ENCODE results near the gene FHOD1. TPM values are rescaled to one million over a fixed set of nuclear protein-coding genes. Genes with fewer than 3 reads are reported as not detected.

Gene FHOD1
- total RNA-seq, 4 donors from 2014 or later: 6.3 to 15.6 (median 8.4) TPM

GRCh38 chr16:67255553-67256221, 8.4 kb upstream of the FHOD1 start:
- DNase-seq (ENCODE audit: low spot score in 2 of 2): no peak
- no peak overlapping the region for H3K4me3 ChIP-seq (ENCODE audit: low read depth, poor library complexity, severe bottlenecking)
- TF ChIP-seq POLR2A (IDR thresholded peaks at IDR 0.05) (no peak), CTCF (IDR thresholded peaks at IDR 0.05) (no peak)
- WGBS, 2 donors: 92% methylated on average over 16 to 17 of the region's 17 CpGs
- intact Hi-C loops (cut with DNase I; ENCODE audit: low total_unique reads): no loop called here

- DNase-seq (ENCODE audit: low spot score in 2 of 2): no peak
- TF ChIP-seq POLR2A (IDR thresholded peaks at IDR 0.05): no peak
- no peak for TF ChIP-seq CTCF (IDR thresholded peaks at IDR 0.05)
- 81 to 84% methylated on average over 17 to 18 of the region's 18 CpGs for WGBS, 2 donors
- no peak overlapping the region for H3K4me3 ChIP-seq (ENCODE audit: low read depth, poor library complexity, severe bottlenecking)
- intact Hi-C loops (cut with DNase I; ENCODE audit: low total_unique reads): no loop called here
These were observed 7.7 kb upstream of the FHOD1 start for GRCh38 chr16:67254801-67255552.

GRCh38 chr16:67252609-67253497, 5.6 kb upstream of the FHOD1 start:
- TF ChIP-seq CTCF (IDR thresholded peaks at IDR 0.05): no peak
- no peak for TF ChIP-seq POLR2A (IDR thresholded peaks at IDR 0.05)
- WGBS, 2 donors: 85 to 87% methylated on average over 4 of the region's 4 CpGs
- no peak overlapping the region for H3K4me3 ChIP-seq (ENCODE audit: low read depth, poor library complexity, severe bottlenecking)
- no peak for DNase-seq (ENCODE audit: low spot score in 2 of 2)
- intact Hi-C loops (cut with DNase I; ENCODE audit: low total_unique reads): no loop called here

GRCh38 chr16:67250045-67250327, 2.7 kb upstream of the FHOD1 start:
- intact Hi-C loops (cut with DNase I; ENCODE audit: low total_unique reads): no loop called here
- WGBS, 2 donors: 75 to 76% methylated on average over 4 of the region's 4 CpGs
- TF ChIP-seq CTCF (IDR thresholded peaks at IDR 0.05) (no peak), POLR2A (IDR thresholded peaks at IDR 0.05) (no peak)

GRCh38 chr16:67249178-67250044, 2.1 kb upstream of the FHOD1 start:
- peak overlapping the region; percentile 9 for H3K4me3 ChIP-seq (ENCODE audit: low read depth, poor library complexity, severe bottlenecking)
- intact Hi-C loops (cut with DNase I; ENCODE audit: low total_unique reads): no loop called here
- DNase-seq (ENCODE audit: low spot score in 2 of 2): no peak
- 24 to 33% methylated on average over 16 to 22 of the region's 22 CpGs for WGBS, 2 donors
- no peak for TF ChIP-seq POLR2A (IDR thresholded peaks at IDR 0.05)
- TF ChIP-seq CTCF (IDR thresholded peaks at IDR 0.05): no peak

More at GRCh38 chr16:67250045-67250327, 2.7 kb upstream of the FHOD1 start:
- DNase-seq (ENCODE audit: low spot score in 2 of 2): no peak
- H3K4me3 ChIP-seq (ENCODE audit: low read depth, poor library complexity, severe bottlenecking): no peak overlapping the region

All from lower leg skin (tissue), 4 donors.